GM18526 (cell line): ENCODE results near the gene DDX10.

Source experiments
- POLR2A ChIP-seq: IDR thresholded peaks from 3 replicates; pipeline ENCODE4 v1.6.1; 2011; ENCODE audit not compliant: insufficient read length; ENCODE audit errors: extremely low read depth

The DDX10 gene

DNA sequence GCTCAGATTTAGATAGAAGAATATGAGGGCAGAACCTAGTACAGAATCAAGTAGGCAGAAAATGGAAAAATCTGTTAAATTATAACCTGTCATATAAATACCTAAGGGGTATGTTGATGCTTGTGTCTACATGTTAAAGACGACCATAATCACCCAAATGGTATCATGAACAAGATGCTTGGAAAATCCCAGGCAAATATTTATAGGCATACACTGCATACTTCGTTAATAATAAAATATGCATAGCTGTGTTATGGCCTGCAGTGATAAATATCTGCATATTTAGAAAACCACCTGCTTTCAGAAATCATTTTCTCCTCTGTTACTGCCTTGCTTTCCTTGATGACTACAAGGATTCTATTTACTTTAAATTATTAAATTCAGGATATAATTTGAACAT, 18.9 kb upstream of the DDX10 start:
- no peak for TF ChIP-seq POLR2A

DNA sequence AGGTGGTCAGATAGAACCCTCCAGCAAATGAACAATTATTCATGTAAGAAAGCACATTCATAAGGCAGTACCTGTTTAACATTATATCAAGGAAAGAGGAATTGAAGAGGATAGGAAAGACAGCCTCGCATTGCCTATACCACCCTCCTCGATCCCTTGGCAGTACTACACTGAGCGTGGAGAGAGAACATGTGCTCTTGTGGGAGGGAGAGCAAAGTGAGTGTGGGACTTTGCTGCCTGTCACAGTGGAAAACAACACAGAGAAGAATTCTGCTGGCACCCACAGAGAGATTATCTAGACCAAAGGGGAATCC, 17.5 kb upstream of the DDX10 start:
- TF ChIP-seq POLR2A, result no peak

DNA sequence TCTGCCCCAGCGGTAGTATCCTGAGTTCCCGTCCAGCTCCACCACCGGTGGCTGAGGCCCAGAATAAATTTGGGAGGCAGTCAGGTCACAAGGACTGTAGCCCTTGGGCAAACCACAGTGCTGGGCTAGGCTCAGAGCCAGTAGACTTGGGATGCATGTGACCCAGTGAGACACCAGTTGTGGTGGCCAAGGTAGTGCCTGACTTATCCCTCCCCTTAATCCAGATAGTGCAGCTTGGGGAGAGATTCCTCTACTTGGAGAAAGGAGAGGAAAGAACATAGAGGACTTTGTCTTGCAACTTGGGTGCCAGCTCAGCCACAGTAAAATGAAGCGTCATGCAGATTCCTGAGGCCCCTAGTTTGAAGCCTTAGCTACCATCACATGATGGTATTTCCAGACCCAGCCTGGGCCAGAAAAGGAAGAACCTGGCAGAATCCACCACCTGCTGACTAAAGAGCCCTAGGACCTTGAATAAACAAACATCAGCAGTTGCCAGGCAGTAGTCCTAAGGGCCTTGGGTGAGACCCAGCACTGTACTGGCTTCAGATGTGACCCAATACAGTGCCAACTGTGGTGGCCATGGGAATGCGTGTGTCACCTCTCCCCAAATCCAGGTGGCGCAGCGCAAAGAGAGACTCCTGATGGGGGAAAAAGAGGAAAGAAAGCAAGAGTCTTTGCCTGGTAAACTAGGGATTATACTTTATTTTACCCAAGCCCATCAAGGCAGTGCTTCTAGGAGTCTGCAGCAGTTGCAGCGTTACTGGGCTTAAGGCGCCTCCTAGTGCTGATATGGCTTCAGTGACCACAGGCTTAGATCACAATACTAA, 17.0 kb upstream of the DDX10 start:
- no peak for TF ChIP-seq POLR2A

DNA sequence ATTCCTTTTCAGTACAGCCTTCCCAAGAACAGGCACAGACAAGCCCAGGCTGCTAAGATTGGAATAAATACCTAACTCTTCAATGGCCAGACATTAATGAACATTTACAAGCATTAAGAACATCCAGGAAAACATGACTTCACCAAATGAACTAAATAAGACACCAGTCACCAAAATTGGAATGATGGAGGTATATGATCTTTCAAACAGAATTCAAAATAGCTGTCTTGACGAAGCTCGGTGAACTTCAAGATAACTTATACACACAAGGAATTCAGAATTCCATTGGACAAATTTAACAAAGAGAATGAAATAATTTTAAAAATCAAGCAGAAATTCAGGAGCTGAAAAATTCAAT, 16.4 kb upstream of the DDX10 start:
- no peak for TF ChIP-seq POLR2A

DNA sequence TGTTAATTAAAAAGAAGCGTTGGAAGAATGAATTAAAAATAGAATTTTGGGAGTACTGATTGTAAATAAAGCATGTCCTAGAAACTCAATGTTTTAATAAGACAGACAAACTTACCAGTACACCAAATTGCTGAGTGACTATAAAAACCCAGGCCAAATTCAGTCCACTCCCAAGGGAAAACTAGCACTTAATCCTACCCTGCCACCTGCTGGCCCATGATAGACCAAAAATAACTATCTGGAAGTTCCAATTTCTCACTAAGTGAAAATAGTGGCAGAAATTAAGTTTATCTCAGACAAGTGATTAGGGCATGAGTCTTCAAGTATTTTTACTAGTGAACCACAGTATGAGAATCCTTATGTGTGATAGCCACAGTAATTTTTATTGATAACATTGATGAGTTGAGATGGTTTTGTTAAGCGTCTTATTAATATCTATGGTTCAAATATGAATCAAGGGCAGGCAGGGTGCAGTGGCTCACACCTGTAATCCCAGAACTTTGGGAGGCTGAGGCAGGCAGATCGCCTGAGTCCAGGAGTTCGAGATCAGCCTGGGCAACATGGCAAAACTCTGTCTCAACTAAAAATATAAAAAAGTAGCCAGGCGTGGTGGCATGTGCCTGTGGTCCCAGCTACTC, 9.8 kb upstream of the DDX10 start:
- no peak for TF ChIP-seq POLR2A

DNA sequence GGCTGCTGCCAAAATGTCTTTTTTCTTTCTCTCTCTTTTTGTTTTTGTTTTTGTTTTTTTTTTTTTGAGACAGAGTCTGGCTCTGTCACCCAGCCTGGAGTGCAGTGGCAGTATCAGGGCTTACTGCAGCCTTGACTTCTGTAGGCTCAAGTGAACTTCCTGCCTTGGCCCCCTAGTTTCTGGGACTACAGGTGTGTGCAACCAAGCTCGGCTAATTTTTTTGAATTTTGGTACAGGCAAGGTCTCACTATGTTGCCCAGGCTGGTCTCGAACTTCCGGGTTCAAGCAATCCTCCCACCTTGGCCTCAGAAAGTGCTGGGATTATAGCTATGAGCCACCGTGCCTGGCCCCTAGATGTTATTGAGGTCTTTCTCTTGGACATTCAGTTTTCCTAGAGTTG, 2.2 kb upstream of the DDX10 start:
- TF ChIP-seq POLR2A, result no peak

DNA sequence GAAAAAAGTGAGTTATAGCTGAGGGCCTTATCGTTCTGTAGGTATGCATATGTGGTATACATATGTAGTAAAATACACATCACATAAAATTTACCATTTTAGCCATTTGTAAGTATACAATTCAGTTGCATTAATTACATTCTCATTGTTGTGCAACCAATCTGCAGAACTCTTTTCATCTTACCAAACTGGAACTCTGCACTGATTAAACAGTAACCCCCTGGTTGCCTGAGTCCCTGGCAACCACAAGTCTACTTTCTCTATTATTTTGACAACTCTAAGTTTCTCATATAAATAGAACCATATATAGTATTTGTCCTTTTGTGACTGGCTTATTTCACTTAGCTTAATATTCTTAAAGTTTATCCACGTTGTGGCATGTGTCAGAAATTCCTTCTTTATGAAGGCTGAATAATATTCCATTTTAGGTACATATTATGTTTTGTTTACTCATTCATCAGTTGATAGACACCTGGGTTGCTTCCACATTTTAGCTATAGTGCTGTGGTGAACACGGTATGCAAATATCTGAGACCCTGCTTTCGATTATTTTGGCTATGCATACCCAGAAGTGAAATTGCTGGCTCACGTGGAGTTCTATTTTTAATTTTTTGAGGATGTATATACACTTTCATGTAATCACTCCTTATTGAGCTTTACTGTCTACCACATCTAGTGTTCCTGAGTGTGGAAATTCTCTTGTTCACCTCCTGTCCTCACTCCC, 1.6 kb upstream of the DDX10 start:
- TF ChIP-seq POLR2A, result no peak

DNA sequence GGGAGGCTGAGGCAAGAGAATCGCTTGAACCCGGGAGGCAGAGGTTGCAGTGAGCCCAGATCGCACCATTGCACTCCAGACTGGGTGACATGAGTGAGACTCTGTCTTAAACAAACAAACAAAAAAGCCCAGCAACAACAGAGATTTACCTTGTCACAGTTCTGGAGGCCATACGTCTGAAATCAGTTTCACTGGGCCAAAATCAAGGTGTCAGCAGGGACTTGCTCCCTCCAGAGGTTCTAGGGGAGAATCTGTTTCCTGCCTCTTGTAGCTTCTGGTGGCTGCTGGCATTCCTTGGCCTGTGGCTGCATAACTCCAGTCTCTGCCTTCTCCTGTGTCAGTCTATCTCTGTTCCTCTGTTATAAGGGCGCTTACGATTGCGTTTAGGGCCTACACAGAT, 1.5 kb downstream of the DDX10 start:
- TF ChIP-seq POLR2A, result no peak

DNA sequence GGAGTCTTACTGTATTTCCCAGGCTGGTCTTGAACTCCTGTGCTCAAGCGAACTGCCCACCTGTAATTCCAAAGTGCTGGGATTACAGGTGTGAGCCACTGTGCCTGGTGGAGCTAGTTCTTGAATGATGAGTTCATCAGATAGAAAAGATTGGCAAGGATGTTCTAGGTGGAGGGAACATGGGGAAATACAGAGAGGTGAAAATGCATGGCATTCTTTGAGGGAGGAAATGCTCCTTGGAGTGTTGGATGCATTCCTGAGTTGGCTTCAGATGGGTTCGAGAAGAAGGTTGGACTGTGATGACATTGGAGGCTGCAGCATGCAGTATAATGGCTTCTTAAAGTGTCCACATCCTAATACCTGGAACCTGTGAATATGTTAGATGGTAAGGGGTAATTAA, 4.4 kb downstream of the DDX10 start:
- TF ChIP-seq POLR2A, result no peak

DNA sequence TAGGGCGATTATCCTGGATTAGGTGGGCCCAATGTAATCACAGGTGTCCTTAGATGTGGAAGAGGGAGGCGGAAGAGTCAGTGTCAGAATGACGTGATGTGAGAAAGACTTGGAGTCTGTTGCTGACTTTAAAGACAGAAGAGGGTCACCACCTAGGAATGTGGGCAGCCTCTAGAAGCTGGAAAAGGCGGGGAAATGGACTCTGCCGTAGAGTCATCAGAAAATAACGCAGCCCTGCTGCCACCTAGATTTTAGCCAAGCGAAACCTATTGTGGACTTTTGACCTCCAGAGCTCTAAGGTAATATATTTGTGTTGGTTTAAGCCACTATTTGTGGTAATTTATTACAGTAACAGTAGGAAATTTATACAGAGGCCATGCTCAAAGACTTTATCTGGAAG, 4.8 kb downstream of the DDX10 start:
- TF ChIP-seq POLR2A, result no peak

DNA sequence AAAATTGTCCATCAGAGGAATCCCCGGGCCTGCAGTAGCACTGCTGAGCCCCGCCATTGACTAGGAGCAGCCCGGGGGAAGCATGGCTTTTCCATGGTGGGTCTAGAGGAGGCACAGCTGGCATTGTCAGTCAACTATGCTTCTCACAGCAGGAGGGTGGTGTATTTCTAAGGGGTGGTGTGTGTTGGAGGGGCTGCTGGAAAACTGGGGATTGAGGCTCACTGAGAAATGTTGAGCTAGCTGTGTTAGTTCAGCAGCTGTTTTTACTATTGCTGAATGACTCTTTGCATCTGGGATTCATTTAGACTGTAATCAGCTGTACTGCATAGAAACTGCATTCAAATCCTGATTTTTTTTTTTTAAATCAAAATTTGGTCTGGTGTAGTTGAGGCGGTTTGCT, 5.6 kb downstream of the DDX10 start:
- no peak for TF ChIP-seq POLR2A

DNA sequence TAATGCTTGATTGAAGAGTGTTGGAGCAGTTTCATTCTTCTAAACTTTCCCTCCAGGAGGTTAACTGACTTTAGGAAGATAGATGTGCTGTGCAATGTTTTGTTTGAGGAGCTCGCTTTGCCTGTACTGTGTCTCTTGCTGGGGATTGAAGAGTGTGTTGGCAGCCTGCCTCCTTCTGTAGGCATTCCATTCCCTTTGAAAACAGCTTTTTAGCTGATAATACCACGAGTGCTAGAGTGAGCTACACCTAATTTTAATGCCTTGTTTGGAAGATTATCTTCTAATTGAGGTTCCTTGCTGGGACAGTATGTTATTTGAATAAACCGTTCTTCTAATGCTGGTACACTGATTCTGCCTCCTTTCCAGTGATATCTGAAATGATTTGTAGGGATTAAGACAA, 7.2 kb downstream of the DDX10 start:
- no peak for TF ChIP-seq POLR2A

DNA sequence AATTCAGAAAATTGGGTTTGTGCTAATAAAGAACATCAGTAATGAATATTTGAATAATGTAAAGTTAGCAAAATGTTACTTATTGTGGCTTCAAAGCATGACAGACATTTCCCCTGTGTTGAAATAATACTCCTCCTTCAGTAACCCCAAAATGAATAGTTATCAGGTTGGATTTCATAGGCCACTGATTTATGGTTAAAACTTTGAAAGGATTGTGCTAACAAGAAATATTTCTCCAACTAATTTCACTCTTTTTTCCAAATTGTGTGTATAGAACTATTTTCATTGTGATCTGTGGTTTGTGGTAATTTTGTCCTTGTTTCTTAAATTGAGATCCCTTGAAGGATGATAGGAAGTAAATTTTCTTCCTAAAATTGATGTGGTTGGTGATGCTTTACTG, 7.9 kb downstream of the DDX10 start:
- TF ChIP-seq POLR2A, result no peak

DNA sequence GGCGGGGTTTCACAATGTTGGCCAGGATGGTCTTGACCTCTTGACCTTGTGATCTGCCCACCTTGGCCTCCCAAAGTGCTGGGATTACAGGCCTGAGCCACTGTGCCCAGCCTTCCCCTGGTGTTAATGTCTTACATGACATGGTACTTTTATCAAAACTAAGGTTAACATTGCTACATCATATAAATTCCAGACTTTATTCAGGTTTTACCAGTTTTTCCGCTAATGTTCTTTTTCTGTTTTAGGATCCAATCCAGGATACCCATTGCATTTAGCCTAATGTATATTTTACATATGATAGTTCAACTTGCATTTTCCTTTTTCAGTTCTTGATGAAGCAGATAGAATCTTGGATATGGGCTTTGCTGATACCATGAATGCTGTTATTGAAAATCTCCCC, 14.2 kb downstream of the DDX10 start:
- TF ChIP-seq POLR2A, result no peak

DNA sequence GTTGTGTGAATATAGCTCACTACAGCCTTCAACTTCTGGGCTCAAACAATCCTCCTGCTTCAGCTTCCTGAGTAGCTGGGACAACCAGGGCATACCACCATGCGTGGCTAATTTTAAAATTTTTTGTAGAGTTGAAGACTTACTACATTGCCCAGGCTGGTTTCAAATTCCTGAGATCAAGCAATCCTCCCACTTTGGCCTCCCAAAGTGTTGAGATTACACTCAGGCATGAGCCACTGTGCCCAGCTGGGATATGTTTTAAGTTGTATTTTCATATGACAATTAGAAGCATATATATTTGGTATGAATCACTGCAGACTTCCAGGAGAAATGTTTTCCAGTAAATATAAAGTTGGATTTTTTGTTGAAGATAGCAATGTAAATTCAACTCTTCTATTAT, 15.4 kb downstream of the DDX10 start:
- TF ChIP-seq POLR2A, result no peak

DNA sequence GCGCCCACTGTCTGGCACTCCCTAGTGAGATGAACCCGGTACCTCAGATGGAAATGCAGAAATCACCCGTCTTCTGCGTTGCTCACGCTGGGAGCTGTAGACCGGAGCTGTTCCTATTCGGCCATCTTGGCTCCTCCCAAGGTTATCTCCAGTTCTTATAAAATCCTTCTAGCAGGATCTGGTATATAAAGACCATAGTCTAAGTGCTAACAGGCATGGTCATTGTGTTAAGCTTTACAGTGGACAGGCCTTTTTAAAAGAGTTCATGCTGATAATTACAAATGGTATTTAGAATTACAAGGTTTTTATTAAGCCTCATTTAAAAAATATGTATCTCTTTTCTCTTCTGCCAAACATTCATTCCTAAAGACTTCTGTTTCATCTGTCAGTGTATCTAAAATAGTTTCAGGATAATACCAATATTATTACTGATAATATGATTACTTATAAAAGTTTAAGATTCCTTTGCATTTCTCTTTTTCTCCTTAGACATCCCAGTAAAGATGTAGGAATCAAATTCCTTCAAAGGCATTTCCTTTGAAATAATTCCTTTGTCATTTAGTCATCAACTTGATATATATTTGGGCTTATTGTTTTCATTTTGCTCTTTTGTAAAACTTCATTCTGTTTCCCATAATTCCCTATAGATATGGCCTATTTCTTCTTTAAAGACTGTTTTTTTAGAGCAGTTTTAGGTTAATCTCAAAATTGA, 20.7 kb downstream of the DDX10 start:
- no peak for TF ChIP-seq POLR2A
